Measurements from ENCODE around the gene BCAS1. TPM values are rescaled to one million over a fixed set of nuclear protein-coding genes. Genes with fewer than 3 reads are reported as not detected.

Gene BCAS1
- total RNA-seq, 1 experiment from 2014 or later = 4.0 TPM

DNA sequence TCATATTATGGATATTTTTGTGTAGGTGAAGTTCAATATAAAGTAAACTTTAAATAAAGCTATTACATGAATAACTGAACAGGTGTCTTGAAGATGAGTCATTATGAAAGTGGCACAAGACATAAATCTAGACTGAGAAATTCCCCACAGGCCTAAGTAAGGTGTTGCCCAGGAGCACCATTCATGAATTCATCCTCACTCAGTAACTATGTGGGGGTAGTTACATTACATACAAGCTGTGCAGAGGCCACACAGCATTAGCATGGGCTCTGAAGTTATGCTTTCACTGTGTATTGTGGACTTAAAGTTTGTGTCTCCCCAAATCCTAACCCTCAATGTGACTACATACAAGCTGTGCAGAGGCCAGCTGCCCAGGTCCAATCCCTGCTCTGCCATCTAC lies 65.9 kb downstream of the BCAS1 start:
- H3K27ac ChIP-seq = no peak overlapping the region
- H3K79me2 ChIP-seq (ENCODE audit: low read depth) = no peaks in the 10 kb centered on the region
- H3K4me3 ChIP-seq = no peak overlapping the region
- ChIA-PET CTCF (no interaction called here), POLR2A (ENCODE audit: unreplicated experiment) (no interaction called here)
- H3K9me3 ChIP-seq (ENCODE audit: insufficient read depth, low read depth) = peaks cover 12% of the 10 kb centered on the region; the same call in 1 of the 2 replicates
- no peaks in the 10 kb centered on the region for H3F3A ChIP-seq (ENCODE audit: insufficient read depth, low read depth)
- H3K27me3 ChIP-seq (ENCODE audit: insufficient read depth, low read depth) = no peaks in the 10 kb centered on the region
- H3K9me2 ChIP-seq (ENCODE audit: insufficient read depth) = no peaks in the 10 kb centered on the region
- no peak overlapping the region for H3K4me2 ChIP-seq
- no peak for DNase-seq
- TF ChIP-seq, protein P1, sequence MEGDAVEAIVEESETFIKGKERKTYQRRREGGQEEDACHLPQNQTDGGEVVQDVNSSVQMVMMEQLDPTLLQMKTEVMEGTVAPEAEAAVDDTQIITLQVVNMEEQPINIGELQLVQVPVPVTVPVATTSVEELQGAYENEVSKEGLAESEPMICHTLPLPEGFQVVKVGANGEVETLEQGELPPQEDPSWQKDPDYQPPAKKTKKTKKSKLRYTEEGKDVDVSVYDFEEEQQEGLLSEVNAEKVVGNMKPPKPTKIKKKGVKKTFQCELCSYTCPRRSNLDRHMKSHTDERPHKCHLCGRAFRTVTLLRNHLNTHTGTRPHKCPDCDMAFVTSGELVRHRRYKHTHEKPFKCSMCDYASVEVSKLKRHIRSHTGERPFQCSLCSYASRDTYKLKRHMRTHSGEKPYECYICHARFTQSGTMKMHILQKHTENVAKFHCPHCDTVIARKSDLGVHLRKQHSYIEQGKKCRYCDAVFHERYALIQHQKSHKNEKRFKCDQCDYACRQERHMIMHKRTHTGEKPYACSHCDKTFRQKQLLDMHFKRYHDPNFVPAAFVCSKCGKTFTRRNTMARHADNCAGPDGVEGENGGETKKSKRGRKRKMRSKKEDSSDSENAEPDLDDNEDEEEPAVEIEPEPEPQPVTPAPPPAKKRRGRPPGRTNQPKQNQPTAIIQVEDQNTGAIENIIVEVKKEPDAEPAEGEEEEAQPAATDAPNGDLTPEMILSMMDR (conservative IDR thresholded peaks at IDR 0.05) = no peak
- TF ChIP-seq EZH2 (IDR thresholded peaks at IDR 0.05; ENCODE audit: low read depth) = no peak
- BruUV-seq (replicated peaks) = no TSS peak
- H3K36me3 ChIP-seq (ENCODE audit: low read depth) = no peaks in the 10 kb centered on the region
- H4K20me1 ChIP-seq (ENCODE audit: insufficient read depth) = no peaks in the 10 kb centered on the region
- no peaks in the 10 kb centered on the region for H3K4me1 ChIP-seq (replicated peaks; ENCODE audit: insufficient read depth)
- no peak overlapping the region for H2AFZ ChIP-seq
- intact Hi-C loops (cut with micrococcal nuclease; ENCODE audit: unreplicated experiment) = no loop called here

DNA sequence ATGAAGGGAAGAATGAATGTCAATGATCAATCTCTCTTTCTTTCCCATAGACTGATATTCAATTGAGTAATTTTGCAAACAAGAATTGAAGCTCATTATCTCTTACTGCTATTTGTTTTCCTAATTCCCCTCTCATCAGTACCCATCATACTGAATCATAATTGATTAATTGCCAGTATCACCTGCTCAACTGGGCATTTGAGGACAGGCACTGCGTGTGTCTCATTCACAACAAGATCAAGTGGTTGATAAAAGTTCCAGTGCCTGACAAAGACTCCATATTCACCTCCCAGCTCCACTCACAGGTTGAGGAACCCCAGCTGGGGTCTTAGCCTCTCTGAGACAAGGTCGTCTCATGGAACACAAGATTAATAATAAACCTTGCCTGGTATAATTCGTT lies 67.7 kb downstream of the BCAS1 start:
- no peaks in the 10 kb centered on the region for H3K36me3 ChIP-seq (ENCODE audit: low read depth)
- ChIA-PET POLR2A (ENCODE audit: unreplicated experiment) (no interaction called here), CTCF (no interaction called here)
- BruUV-seq (replicated peaks) = no TSS peak
- H4K20me1 ChIP-seq (ENCODE audit: insufficient read depth) = no peaks in the 10 kb centered on the region
- no peak for DNase-seq
- TF ChIP-seq, protein P1 (conservative IDR thresholded peaks at IDR 0.05) = no peak
- no peak for TF ChIP-seq EZH2 (IDR thresholded peaks at IDR 0.05; ENCODE audit: low read depth)
- H3K27me3 ChIP-seq (ENCODE audit: insufficient read depth, low read depth) = no peaks in the 10 kb centered on the region
- H3K9me3 ChIP-seq (ENCODE audit: insufficient read depth, low read depth) = peaks cover 12% of the 10 kb centered on the region; the same call in 1 of the 2 replicates
- no peaks in the 10 kb centered on the region for H3K4me1 ChIP-seq (replicated peaks; ENCODE audit: insufficient read depth)
- no peaks in the 10 kb centered on the region for H3K9me2 ChIP-seq (ENCODE audit: insufficient read depth)
- H2AFZ ChIP-seq = no peak overlapping the region
- H3K4me3 ChIP-seq = no peak overlapping the region
- intact Hi-C loops (cut with micrococcal nuclease; ENCODE audit: unreplicated experiment) = no loop called here
- H3F3A ChIP-seq (ENCODE audit: insufficient read depth, low read depth) = no peaks in the 10 kb centered on the region
- H3K27ac ChIP-seq = no peak overlapping the region
- no peak overlapping the region for H3K4me2 ChIP-seq
- H3K79me2 ChIP-seq (ENCODE audit: low read depth) = no peaks in the 10 kb centered on the region

DNA sequence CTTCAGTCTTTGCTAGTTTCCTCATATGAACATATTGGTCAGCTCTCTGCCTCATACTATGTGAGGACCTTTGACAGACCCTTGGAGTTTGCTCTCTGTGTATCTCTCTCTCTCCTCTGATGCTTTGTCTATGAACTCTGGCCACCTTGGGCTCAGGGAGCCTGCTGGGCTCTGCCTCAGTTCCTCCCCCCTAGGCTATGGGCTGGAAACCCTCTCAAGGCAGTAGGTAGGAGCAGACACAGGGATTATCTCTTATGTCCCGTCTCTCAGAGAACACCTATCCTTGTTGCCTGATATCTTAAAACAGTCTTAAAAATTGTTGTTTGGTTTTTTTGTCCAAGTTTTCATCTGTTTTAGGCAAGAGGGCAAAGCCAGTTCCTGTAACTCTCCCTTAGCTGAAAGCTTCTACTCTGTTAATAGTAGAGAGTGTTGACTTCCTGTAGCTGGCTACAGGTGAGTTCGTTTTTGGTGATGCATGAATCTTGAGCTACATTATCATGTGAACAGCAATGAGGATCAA lies 68.3 kb downstream of the BCAS1 start:
- no peak for DNase-seq
- Histone ChIP-seq H3K27ac (no peak overlapping the region), H4K20me1 (ENCODE audit: insufficient read depth) (no peaks in the 10 kb centered on the region), H3K9me2 (ENCODE audit: insufficient read depth) (no peaks in the 10 kb centered on the region), H3K4me1 (replicated peaks; ENCODE audit: insufficient read depth) (no peaks in the 10 kb centered on the region), H3F3A (ENCODE audit: insufficient read depth, low read depth) (no peaks in the 10 kb centered on the region), H3K4me2 (no peak overlapping the region), H3K4me3 (no peak overlapping the region), H2AFZ (no peak overlapping the region), H3K36me3 (ENCODE audit: low read depth) (no peaks in the 10 kb centered on the region), H3K9me3 (ENCODE audit: insufficient read depth, low read depth) (peaks cover 12% of the 10 kb centered on the region; the same call in 1 of the 2 replicates), H3K79me2 (ENCODE audit: low read depth) (no peaks in the 10 kb centered on the region), H3K27me3 (ENCODE audit: insufficient read depth, low read depth) (no peaks in the 10 kb centered on the region)
- no peak for TF ChIP-seq EZH2 (IDR thresholded peaks at IDR 0.05; ENCODE audit: low read depth)
- TF ChIP-seq, protein P1 (conservative IDR thresholded peaks at IDR 0.05) = no peak
- no TSS peak for BruUV-seq (replicated peaks)
- intact Hi-C loops (cut with micrococcal nuclease; ENCODE audit: unreplicated experiment) = no loop called here
- ChIA-PET POLR2A (ENCODE audit: unreplicated experiment) (no interaction called here), CTCF (no interaction called here)
